H1 (cell line): Measurements from ENCODE around the gene PGM2. TPM values are rescaled to one million over a fixed set of nuclear protein-coding genes. Genes with fewer than 3 reads are reported as not detected.

ENCODE experiments used
- CTCF ChIA-PET: fragments of 300-600 bp; sonication (Branson Sonifier 250); formaldehyde crosslinking; loops from one replicate; lab custom pipeline; 2021; ENCODE audit not compliant: partially characterized antibody; lab: Charles Lee
- POLR2A ChIA-PET: fragments of 300-600 bp; sonication (Branson Sonifier 250); formaldehyde crosslinking; loops from one replicate; lab custom pipeline; 2021; ENCODE audit warnings: inconsistent platforms; ENCODE audit not compliant: partially characterized antibody; lab: Charles Lee
- DNase-seq, 2 experiments: peaks; one replicate each; pipeline versions ENCODE4 v3.0.0 to v3.0.0-alpha.2; 2010 to 2022; ENCODE audit warnings: low spot score in 2 of 2, low read depth in 1 of 2, mixed read lengths in 1 of 2
- FAIRE-seq: peaks from 2 replicates; lab custom pipeline; 2011; peaks lifted over from hg19 to GRCh38; lab: Jason Lieb, UNC
- H2AFZ ChIP-seq: 2 replicates; pipeline ENCODE4 v1.8.1; 2012; ENCODE audit warnings: low read length, inconsistent platforms
- H2AK5ac ChIP-seq: 2 replicates; pipeline ENCODE4 v1.6.1; 2013; ENCODE audit warnings: low read depth, low read length
- H2BK120ac ChIP-seq: replicated peaks from 2 replicates; pipeline ENCODE3; 2013; ENCODE audit warnings: low read depth, low read length, inconsistent platforms
- H2BK12ac ChIP-seq: 2 replicates; pipeline ENCODE4 v1.6.1; 2013; ENCODE audit warnings: low read depth, low read length
- H2BK15ac ChIP-seq: 2 replicates; pipeline ENCODE4 v1.6.1; 2013; ENCODE audit warnings: low read length
- H2BK20ac ChIP-seq: 2 replicates; pipeline ENCODE4 v1.6.1; 2013; ENCODE audit warnings: low read length
- H2BK5ac ChIP-seq: 2 replicates; pipeline ENCODE4 v1.6.1; 2013; ENCODE audit warnings: low read depth, low read length
- H3K14ac ChIP-seq: 2 replicates; pipeline ENCODE4 v1.6.1; 2013; ENCODE audit warnings: inconsistent platforms; ENCODE audit not compliant: insufficient read length
- H3K18ac ChIP-seq: 2 replicates; pipeline ENCODE4 v1.6.1; 2013; ENCODE audit warnings: low read length; ENCODE audit errors: extremely low read depth
- H3K23ac ChIP-seq: 2 replicates; pipeline ENCODE4 v1.6.1; 2013; ENCODE audit warnings: inconsistent platforms; ENCODE audit not compliant: insufficient read length
- H3K23me2 ChIP-seq: 2 replicates; pipeline ENCODE4 v1.6.1; 2013; ENCODE audit warnings: low read depth, low read length
- H3K27ac ChIP-seq: 2 replicates; pipeline ENCODE4 v1.6.1; 2011; ENCODE audit warnings: low read depth, low read length, inconsistent platforms
- H3K27me3 ChIP-seq, 4 experiments: replicated peaks in 1 of 4; 1 replicate in 1 of 4; 2 replicates in 3 of 4; pipeline versions ENCODE4 v1.6.1 to v1.8.1; 2011 to 2013; ENCODE audit warnings: low read length in 3 of 4, mild to moderate bottlenecking in 3 of 4, inconsistent platforms in 2 of 4, mixed read lengths in 2 of 4, moderate library complexity in 1 of 4; ENCODE audit not compliant: control insufficient read depth in 3 of 4, insufficient read depth in 3 of 4; ENCODE audit errors: extremely low read depth in 1 of 4
- H3K36me3 ChIP-seq, 4 experiments: 2 replicates each; pipeline versions ENCODE4 v1.6.1 to v1.8.1; 2011 to 2013; ENCODE audit warnings: mild to moderate bottlenecking in 4 of 4, low read length in 3 of 4, moderate library complexity in 2 of 4, control low read depth in 1 of 4, inconsistent platforms in 1 of 4; ENCODE audit not compliant: insufficient read depth in 4 of 4, control insufficient read depth in 2 of 4
- H3K4ac ChIP-seq: replicated peaks from 2 replicates; pipeline ENCODE3; 2013; ENCODE audit warnings: low read length, low read depth, mixed read lengths, inconsistent platforms; ENCODE audit not compliant: insufficient read length
- H3K4me1 ChIP-seq, 4 experiments: replicated peaks in 1 of 4; 1 replicate in 1 of 4; 2 replicates in 3 of 4; pipeline versions ENCODE4 v1.6.1 to v1.8.1; 2011 to 2013; ENCODE audit warnings: low read length in 3 of 4, inconsistent platforms in 2 of 4, mixed read lengths in 1 of 4; ENCODE audit not compliant: insufficient read depth in 4 of 4, control insufficient read depth in 3 of 4
- H3K4me2 ChIP-seq, 2 experiments: 2 replicates each; pipeline versions ENCODE4 v1.6.1 to v1.8.1; 2011 to 2013; ENCODE audit warnings: low read depth in 2 of 2, low read length in 2 of 2, control low read depth in 1 of 2, inconsistent platforms in 1 of 2, mild to moderate bottlenecking in 1 of 2; ENCODE audit not compliant: insufficient read depth in 1 of 2
- H3K4me3 ChIP-seq, 4 experiments: fragments of 200-600, 300-600 bp in 1 of 4; sonication (generic), shearing (Covaris generic), sonication (Bioruptor Twin) in 1 of 4; 2 replicates each; pipeline versions ENCODE4 v1.5.1 to v1.8.1; 2011 to 2016; ENCODE audit warnings: low read length in 4 of 4, low read depth in 3 of 4, control low read depth in 2 of 4, inconsistent platforms in 2 of 4, mild to moderate bottlenecking in 2 of 4, mixed read lengths in 1 of 4, moderate library complexity in 1 of 4; ENCODE audit not compliant: insufficient read depth in 2 of 4; ENCODE audit errors: extremely low read depth in 1 of 4
- H3K56ac ChIP-seq: replicated peaks from 2 replicates; pipeline ENCODE3; 2013; ENCODE audit warnings: low read depth, mild to moderate bottlenecking, mixed read lengths, low read length, inconsistent platforms; ENCODE audit not compliant: insufficient read length
- H3K79me1 ChIP-seq: 2 replicates; pipeline ENCODE4 v1.6.1; 2013; ENCODE audit warnings: low read depth, low read length, control low read depth
- H3K79me2 ChIP-seq, 2 experiments: 2 replicates each; pipeline versions ENCODE4 v1.6.1 to v1.8.1; 2012 to 2013; ENCODE audit warnings: low read length in 2 of 2, mild to moderate bottlenecking in 2 of 2, inconsistent platforms in 1 of 2; ENCODE audit not compliant: insufficient read depth in 2 of 2, control insufficient read depth in 1 of 2
- H3K9ac ChIP-seq, 4 experiments: replicated peaks in 1 of 4; 1 replicate in 1 of 4; 2 replicates in 3 of 4; pipeline versions ENCODE4 v1.6.1 to v1.8.1; 2011 to 2013; ENCODE audit warnings: low read depth in 3 of 4, low read length in 3 of 4, control low read depth in 2 of 4, mild to moderate bottlenecking in 2 of 4, moderate library complexity in 2 of 4, inconsistent platforms in 1 of 4; ENCODE audit errors: extremely low read depth in 1 of 4
- H3K9me3 ChIP-seq, 2 experiments: 2 replicates each; pipeline versions ENCODE4 v1.6.1 to v1.8.1; 2012 to 2013; ENCODE audit warnings: mild to moderate bottlenecking in 2 of 2, moderate library complexity in 2 of 2, control low read depth in 1 of 2, inconsistent platforms in 1 of 2, low read depth in 1 of 2, low read length in 1 of 2, mixed read lengths in 1 of 2; ENCODE audit not compliant: insufficient read depth in 2 of 2
- H4K20me1 ChIP-seq, 2 experiments: replicated peaks in 1 of 2; 2 replicates each; pipeline versions ENCODE3 to v1.8.1; 2011 to 2013; ENCODE audit warnings: inconsistent platforms in 2 of 2, low read length in 2 of 2, mild to moderate bottlenecking in 1 of 2; ENCODE audit not compliant: insufficient read depth in 2 of 2, control insufficient read depth in 1 of 2
- H4K5ac ChIP-seq: 2 replicates; pipeline ENCODE4 v1.6.1; 2013; ENCODE audit warnings: low read length, low read depth, mixed read lengths, inconsistent platforms; ENCODE audit not compliant: insufficient read length
- H4K8ac ChIP-seq: 2 replicates; pipeline ENCODE4 v1.8.0; 2013; ENCODE audit warnings: mild to moderate bottlenecking, moderate library complexity, low read length, inconsistent platforms; ENCODE audit not compliant: insufficient read depth; ENCODE audit errors: extremely low read depth
- H4K91ac ChIP-seq: replicated peaks from 2 replicates; pipeline ENCODE3; 2013; ENCODE audit warnings: low read length, mixed read lengths, inconsistent platforms; ENCODE audit not compliant: insufficient read length
- CBX5 ChIP-seq: fragments of 300-800, 300-1000 bp; sonication (generic); IDR thresholded peaks from 2 replicates; pipeline ENCODE4 v1.7.1; 2016; ENCODE audit warnings: antibody characterized with exemption, low read length, low read depth
- CHD1 ChIP-seq: IDR thresholded peaks from 2 replicates; pipeline ENCODE4 v1.6.1; 2012; ENCODE audit warnings: low read depth, low read length, improper control_type of control experiment
- CHD2 ChIP-seq: IDR thresholded peaks from 2 replicates; pipeline ENCODE4 v1.6.1; 2012; ENCODE audit warnings: low read length, improper control_type of control experiment
- GTF2F1 ChIP-seq: IDR thresholded peaks from 2 replicates; pipeline ENCODE4 v1.6.1; 2012; ENCODE audit warnings: low read depth, low read length, improper control_type of control experiment, borderline replicate concordance
- HDAC2 ChIP-seq, 2 experiments: fragments of 300-600 bp in 1 of 2; sonication (generic) in 1 of 2; IDR thresholded peaks; 2 replicates each; pipeline ENCODE4 v1.6.1; 2011 to 2012; ENCODE audit warnings: low read depth in 2 of 2, low read length in 2 of 2, mild to moderate bottlenecking in 2 of 2, moderate library complexity in 2 of 2, borderline replicate concordance in 1 of 2, inconsistent platforms in 1 of 2
- KDM1A ChIP-seq: fragments of 200-600, 300-600 bp; sonication (generic); IDR thresholded peaks from 2 replicates; pipeline ENCODE4 v1.7.1; 2016; ENCODE audit warnings: mild to moderate bottlenecking, low read length, borderline replicate concordance
- POLR2AphosphoS5 ChIP-seq: IDR thresholded peaks from 2 replicates; pipeline ENCODE4 v1.6.1; 2011; ENCODE audit warnings: low read depth, low read length
- RAD21 ChIP-seq, 2 experiments: IDR thresholded peaks in 1 of 2; conservative IDR thresholded peaks in 1 of 2; 2 replicates each; pipeline ENCODE4 v1.6.1; 2011; ENCODE audit warnings: low read depth in 2 of 2, low read length in 2 of 2, improper control_type of control experiment in 1 of 2, inconsistent platforms in 1 of 2, mild to moderate bottlenecking in 1 of 2, moderate library complexity in 1 of 2
- RXRA ChIP-seq: IDR thresholded peaks from 2 replicates; pipeline ENCODE4 v1.6.1; 2011; ENCODE audit warnings: low read depth, mild to moderate bottlenecking, low read length, moderate library complexity; ENCODE audit not compliant: insufficient read depth
- SAP30 ChIP-seq: fragments of 300-600 bp; sonication (generic); IDR thresholded peaks from 2 replicates; pipeline ENCODE4 v1.7.1; 2012; ENCODE audit warnings: low read length, moderate library complexity, mild to moderate bottlenecking, inconsistent platforms; ENCODE audit not compliant: insufficient read depth, insufficient replicate concordance
- SIRT6 ChIP-seq: IDR thresholded peaks from one replicate; pipeline ENCODE4 v1.7.1; 2012; ENCODE audit warnings: low read length, inconsistent platforms
- SP2 ChIP-seq: IDR thresholded peaks from 2 replicates; pipeline ENCODE4 v1.6.1; 2012; ENCODE audit warnings: mild to moderate bottlenecking, low read length, inconsistent platforms
- TAF1 ChIP-seq: IDR thresholded peaks from 2 replicates; pipeline ENCODE4 v1.6.1; 2011; ENCODE audit warnings: mild to moderate bottlenecking, low read depth, low read length
- YY1 ChIP-seq: IDR thresholded peaks from 2 replicates; pipeline ENCODE4 v1.6.1; 2011; ENCODE audit warnings: low read depth, mild to moderate bottlenecking, low read length
- ZNF274 ChIP-seq: IDR thresholded peaks from 2 replicates; pipeline ENCODE4 v1.7.0; 2012; ENCODE audit warnings: low read length, borderline replicate concordance; ENCODE audit errors: extremely low read depth
- WGBS, 2 experiments: shearing (Covaris generic) in 1 of 2; methylation state at CpG; one replicate each; pipeline versions ENCODE4 v1.1.6 to v1.1.7; 2013 to 2015; ENCODE audit warnings: low lambda C conversion rate in 2 of 2, mixed read lengths in 2 of 2, inconsistent platforms in 1 of 2, low coverage in 1 of 2, missing lambda C conversion rate in 1 of 2; ENCODE audit not compliant: insufficient replicate concordance in 2 of 2, insufficient coverage in 1 of 2, insufficient read length in 1 of 2; ENCODE audit errors: extremely low coverage in 1 of 2, missing lambda C conversion rate in 1 of 2; 5-methylcytosine and 5-hydroxymethylcytosine counted together
- polyA plus RNA-seq, 7 experiments: library from polyadenylated mRNA; depleted of rRNA in 3 of 7; stranded (reverse) in 5 of 7; unstranded in 2 of 7; fragments of >200 nt in 5 of 7; fragments of 200-250 nt in 2 of 7; gene quantifications; 1 replicate in 5 of 7; 2 replicates in 1 of 7; 4 replicates in 1 of 7; pipeline versions ENCODE4 v1.2.1 to v1.2.3, GENCODE V29; 2011 to 2013; ENCODE audit warnings: missing spikeins in 2 of 7, mixed read lengths in 2 of 7
- total RNA-seq: library from RNA; stranded (reverse); fragmentation: NEBNext Ultra II Directional; extraction: Animal tissue kit (Norgen Biotek cat#: 25700); gene quantifications from 2 replicates; pipeline ENCODE4 v1.2.1, GENCODE V29; 2021

The PGM2 gene
- total and polyA plus RNA-seq, 2 of the 8 experiments (the other 6 are each of a cell fraction or from before 2014, with no cell fraction given), result 7.7 to 38.0 TPM

DNA sequence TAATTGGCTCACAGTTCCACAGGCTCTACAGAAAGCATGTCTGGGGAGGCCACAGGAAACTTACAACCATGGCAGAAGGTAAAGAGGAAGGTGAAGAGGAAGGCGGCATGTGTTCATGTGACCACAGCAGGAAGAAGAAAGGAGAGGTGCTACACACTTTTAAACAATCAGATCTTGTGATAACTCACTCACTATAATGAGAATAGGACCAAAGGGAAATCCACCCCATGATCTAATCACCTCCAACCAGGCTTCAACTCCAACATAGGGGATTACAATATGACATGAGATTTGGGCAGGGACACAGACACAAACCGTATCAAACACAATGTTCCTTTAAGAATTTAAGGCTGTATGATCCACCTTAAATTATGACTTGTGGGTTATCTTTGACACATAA is 10.5 kb upstream of the PGM2 start:
- WGBS, 2 experiments, result 87% methylated on average over 2 of the region's 2 CpGs; no CpG with 5 or more reads in 1 of the 2 experiments
- Histone ChIP-seq H3K4me1 (no peaks in the 10 kb centered on the region), H3K4ac (no peak overlapping the region), H2BK12ac (no peak overlapping the region), H3K9me3 (no peaks in the 10 kb centered on the region; a peak in 1 of 4 replicates), H3K23ac (no peak overlapping the region), H3K4me2 (no peak overlapping the region), H3K79me1 (no peaks in the 10 kb centered on the region), H3K9ac (no peak overlapping the region), H3K18ac (no peak overlapping the region), H3K79me2 (no peaks in the 10 kb centered on the region), H2BK5ac (no peak overlapping the region), H2AFZ (peak overlapping the region; percentile 2; the same call in 1 of the 2 replicates), H4K8ac (no peak overlapping the region), H3K56ac (no peak overlapping the region), H3K27me3 (no peaks in the 10 kb centered on the region), H4K91ac (no peak overlapping the region), H3K4me3 (no peak overlapping the region), H3K14ac (no peak overlapping the region), H2BK15ac (no peak overlapping the region), H4K5ac (no peak overlapping the region), H2AK5ac (no peak overlapping the region), H2BK120ac (no peak overlapping the region), H3K36me3 (no peaks in the 10 kb centered on the region), H2BK20ac (no peak overlapping the region), H3K27ac (no peak overlapping the region), H3K23me2 (no peaks in the 10 kb centered on the region; the same call in 1 of the 2 replicates), H4K20me1 (no peaks in the 10 kb centered on the region)
- FAIRE-seq (no peak), DNase-seq (no peak)
- ChIA-PET CTCF (interaction anchor here (1.4 to 1.6 kb wide), 2 partner anchors 10 to 157 kb away, joined by 3 read pairs; no protein-coding TSS in a partner anchor), POLR2A (no interaction called here)
- TF ChIP-seq POLR2AphosphoS5 (no peak), CHD1 (no peak), SP2 (no peak), CBX5 (no peak), HDAC2 (IDR thresholded peaks at IDR 0.05; ENCODE audit: borderline replicate concordance in 1 of 2, low read depth in 2 of 2, low read length in 2 of 2) (no peak), YY1 (no peak), KDM1A (no peak), RXRA (no peak), RAD21 (IDR thresholded peaks at IDR 0.05 in 1 of 2, conservative IDR thresholded peaks at IDR 0.05 in 1 of 2; ENCODE audit: low read depth in 2 of 2, low read length in 2 of 2) (no peak), ZNF274 (no peak), CHD2 (no peak), TAF1 (no peak), GTF2F1 (no peak), SAP30 (no peak), SIRT6 (no peak)
